HEK293T (cell line): ENCODE data around the gene TNFSF10.

Experiments used
- CTCF ChIA-PET: fragments of 350-600 bp; formaldehyde crosslinking; extraction: SDS; loops from one replicate; lab custom pipeline; 2021; ENCODE audit warnings: antibody characterized with exemption, inconsistent platforms; lab: Yijun Ruan, JAX
- POLR2A ChIA-PET: fragments of 350-600 bp; formaldehyde crosslinking; extraction: SDS; loops from one replicate; lab custom pipeline; 2020; ENCODE audit warnings: antibody characterized with exemption, inconsistent platforms; lab: Yijun Ruan, JAX
- DNase-seq: peaks from one replicate; pipeline ENCODE4 v3.0.0; 2012; ENCODE audit warnings: mixed read lengths; ENCODE audit errors: extremely low spot score
- ARNT ChIP-seq: fragments of 450-650 bp; IDR thresholded peaks from 2 replicates; pipeline ENCODE4 v1.6.1; 2017; ENCODE audit warnings: mild to moderate bottlenecking
- BHLHE40 ChIP-seq: fragments of 450-650 bp; IDR thresholded peaks from 2 replicates; pipeline ENCODE4 v1.6.1; 2016; ENCODE audit warnings: mild to moderate bottlenecking, moderate library complexity, borderline replicate concordance
- CTBP1 ChIP-seq: fragments of 450-650 bp; IDR thresholded peaks from 2 replicates; pipeline ENCODE4 v1.6.1; 2016; ENCODE audit warnings: borderline replicate concordance
- ELF4 ChIP-seq: fragments of 450-650 bp; IDR thresholded peaks from 2 replicates; pipeline ENCODE4 v1.6.1; 2017; ENCODE audit warnings: antibody characterized with exemption
- FOXA1 ChIP-seq: fragments of 450-650 bp; IDR thresholded peaks from 2 replicates; pipeline ENCODE4 v1.6.1; 2016; ENCODE audit warnings: mild to moderate bottlenecking
- FOXK2 ChIP-seq: fragments of 450-650 bp; IDR thresholded peaks from 2 replicates; pipeline ENCODE4 v1.6.1; 2016; ENCODE audit warnings: mild to moderate bottlenecking
- FOXM1 ChIP-seq: fragments of 450-650 bp; IDR thresholded peaks from 2 replicates; pipeline ENCODE4 v1.6.1; 2017; ENCODE audit warnings: mild to moderate bottlenecking, borderline replicate concordance
- HDGF ChIP-seq: fragments of 450-650 bp; IDR thresholded peaks from 2 replicates; pipeline ENCODE4 v1.6.1; 2017; ENCODE audit warnings: antibody characterized with exemption, borderline replicate concordance
- L3MBTL2 ChIP-seq: fragments of 450-650 bp; conservative IDR thresholded peaks from 2 replicates; pipeline ENCODE4 v1.6.1; 2016; ENCODE audit warnings: mild to moderate bottlenecking
- LEF1 ChIP-seq: fragments of 450-650 bp; IDR thresholded peaks from 2 replicates; pipeline ENCODE4 v1.6.1; 2017; ENCODE audit warnings: mild to moderate bottlenecking, borderline replicate concordance
- NFRKB ChIP-seq: fragments of 450-650 bp; IDR thresholded peaks from 2 replicates; pipeline ENCODE4 v1.6.1; 2016; ENCODE audit warnings: mild to moderate bottlenecking, moderate library complexity
- SP1 ChIP-seq: fragments of 450-650 bp; IDR thresholded peaks from 2 replicates; pipeline ENCODE4 v1.6.1; 2017
- SUZ12 ChIP-seq: fragments of 450-650 bp; IDR thresholded peaks from 2 replicates; pipeline ENCODE4 v1.6.1; 2016; ENCODE audit warnings: mild to moderate bottlenecking
- TARDBP ChIP-seq: fragments of 450-650 bp; IDR thresholded peaks from 2 replicates; pipeline ENCODE4 v1.6.1; 2016
- ZNF384 ChIP-seq: fragments of 450-650 bp; IDR thresholded peaks from 2 replicates; pipeline ENCODE4 v1.6.1; 2016
- TF ChIP-seq, protein P1 (sequence below): fragments of 450-650 bp; IDR thresholded peaks from 2 replicates; pipeline ENCODE4 v1.6.1; 2016

The TNFSF10 gene

DNA sequence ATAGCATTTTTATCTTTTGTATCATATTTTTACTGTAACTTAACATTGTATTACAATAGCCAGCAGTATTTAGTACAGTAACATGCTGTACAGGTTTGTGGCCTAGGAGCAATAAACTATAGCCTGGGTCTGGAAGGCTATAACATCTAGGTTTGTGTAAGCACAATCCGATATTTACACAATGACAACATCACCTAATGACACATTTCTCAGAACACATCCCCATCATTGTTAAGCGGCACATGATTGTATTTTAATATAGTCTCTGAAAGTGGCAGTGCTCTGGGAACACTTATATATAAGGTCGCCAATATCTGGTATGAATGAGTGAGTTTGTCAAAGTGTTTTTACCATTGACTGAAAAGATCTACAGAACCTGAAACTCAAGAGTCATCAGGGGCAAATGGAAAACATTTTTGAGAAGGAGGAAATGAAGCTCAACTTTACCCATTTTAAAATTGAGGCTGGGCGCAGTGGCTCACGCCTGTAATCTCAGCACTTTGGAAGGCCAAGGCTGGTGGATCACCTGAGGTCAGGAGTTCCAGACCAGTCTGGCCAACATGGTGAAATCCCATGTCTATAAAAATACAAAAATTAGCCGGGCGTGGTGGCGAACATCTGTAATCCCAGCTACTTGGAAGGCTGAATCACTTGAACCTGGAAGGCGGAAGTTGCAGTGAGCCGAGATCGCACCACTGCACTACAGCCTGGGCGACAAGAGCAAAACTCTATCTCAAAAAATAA, 38.8 kb upstream of the TNFSF10 start:
- no peak for DNase-seq
- POLR2A ChIA-PET = no interaction called here
- CTCF ChIA-PET = interaction anchor here (1.4 kb wide), 1 partner anchor 34 kb away, joined by 5 read pairs; no protein-coding TSS in a partner anchor
- TF ChIP-seq FOXA1 = no peak
- TF ChIP-seq L3MBTL2 = no peak

DNA sequence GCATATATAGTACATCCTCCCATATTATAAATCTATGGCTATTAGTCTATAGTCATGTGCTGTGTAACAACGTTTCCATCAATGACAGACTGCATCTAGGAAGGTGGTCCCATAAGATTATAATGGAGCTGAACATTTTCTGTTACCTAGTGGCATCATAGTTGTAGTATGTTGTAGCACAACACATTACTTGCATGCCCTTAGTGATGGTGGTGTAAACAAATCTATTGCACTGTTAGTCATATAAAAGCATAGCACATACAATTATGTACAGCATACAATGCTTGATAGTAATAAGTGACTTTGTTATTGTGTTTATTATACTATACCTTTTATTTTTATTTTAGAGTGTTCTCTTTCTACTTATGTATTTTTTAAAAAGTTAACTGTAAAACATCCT, 37.4 kb upstream of the TNFSF10 start:
- CTCF ChIA-PET = no interaction called here
- DNase-seq = no peak
- TF ChIP-seq SP1 = no peak
- no peak for TF ChIP-seq L3MBTL2
- TF ChIP-seq NFRKB = no peak
- no peak for TF ChIP-seq FOXK2
- no peak for TF ChIP-seq ELF4
- no peak for TF ChIP-seq SUZ12
- TF ChIP-seq FOXA1 = no peak
- no peak for TF ChIP-seq ARNT
- no peak for TF ChIP-seq CTBP1
- no peak for TF ChIP-seq TARDBP
- TF ChIP-seq HDGF = no peak
- TF ChIP-seq, protein P1, sequence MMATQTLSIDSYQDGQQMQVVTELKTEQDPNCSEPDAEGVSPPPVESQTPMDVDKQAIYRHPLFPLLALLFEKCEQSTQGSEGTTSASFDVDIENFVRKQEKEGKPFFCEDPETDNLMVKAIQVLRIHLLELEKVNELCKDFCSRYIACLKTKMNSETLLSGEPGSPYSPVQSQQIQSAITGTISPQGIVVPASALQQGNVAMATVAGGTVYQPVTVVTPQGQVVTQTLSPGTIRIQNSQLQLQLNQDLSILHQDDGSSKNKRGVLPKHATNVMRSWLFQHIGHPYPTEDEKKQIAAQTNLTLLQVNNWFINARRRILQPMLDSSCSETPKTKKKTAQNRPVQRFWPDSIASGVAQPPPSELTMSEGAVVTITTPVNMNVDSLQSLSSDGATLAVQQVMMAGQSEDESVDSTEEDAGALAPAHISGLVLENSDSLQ = no peak
- TF ChIP-seq ZNF384 = no peak
- TF ChIP-seq BHLHE40 = no peak
- TF ChIP-seq LEF1 = no peak
- POLR2A ChIA-PET = no interaction called here

DNA sequence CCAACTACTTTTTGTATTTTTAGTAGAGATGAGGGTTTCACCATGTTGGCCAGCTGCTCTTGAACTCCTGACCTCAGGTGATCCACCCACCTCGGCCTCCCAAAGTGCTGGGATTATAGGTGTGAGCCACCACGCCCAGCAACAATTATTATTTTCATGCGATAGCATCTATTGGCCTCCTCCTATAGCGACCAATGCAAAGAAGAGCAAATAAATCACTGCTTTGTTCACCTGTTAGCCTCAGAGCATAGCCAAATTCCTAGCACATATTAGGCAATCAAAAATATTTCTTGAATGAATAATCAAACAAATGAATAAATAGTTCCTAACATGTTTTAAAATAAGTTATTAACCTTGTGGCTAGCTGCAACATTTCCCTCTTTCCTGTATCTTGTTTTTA, 36.8 kb upstream of the TNFSF10 start:
- ChIA-PET POLR2A (no interaction called here), CTCF (no interaction called here)
- DNase-seq = no peak
- TF ChIP-seq ARNT (no peak), FOXK2 (no peak), FOXM1 (no peak), TARDBP (no peak), L3MBTL2 (no peak), LEF1 (no peak), SUZ12 (no peak), FOXA1 (no peak), CTBP1 (no peak), ELF4 (no peak), HDGF (no peak), ZNF384 (no peak), BHLHE40 (no peak), SP1 (no peak), NFRKB (no peak)
- TF ChIP-seq, protein P1 = no peak

DNA sequence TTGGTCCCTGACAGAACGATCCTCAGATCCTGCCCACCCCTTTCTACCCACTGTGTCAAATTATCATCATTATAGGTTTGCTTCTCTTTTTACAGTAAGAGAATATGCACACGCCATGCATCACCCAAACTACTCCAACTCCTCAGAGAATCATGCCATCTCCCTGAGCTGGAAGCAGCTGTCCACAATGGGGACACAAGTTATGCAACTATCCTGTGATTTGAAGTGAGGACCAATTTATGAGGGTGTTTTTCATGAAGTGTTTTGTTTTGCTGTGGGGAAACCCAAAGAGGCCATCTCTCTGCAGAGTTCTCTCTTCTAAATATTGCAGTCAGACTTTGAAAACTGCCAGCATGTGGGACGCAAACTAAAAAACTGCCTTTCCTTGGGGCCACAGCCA, 35.8 kb upstream of the TNFSF10 start:
- CTCF ChIA-PET = no interaction called here
- POLR2A ChIA-PET = no interaction called here
- no peak for TF ChIP-seq TARDBP
- TF ChIP-seq, protein P1 = no peak
- DNase-seq = no peak

DNA sequence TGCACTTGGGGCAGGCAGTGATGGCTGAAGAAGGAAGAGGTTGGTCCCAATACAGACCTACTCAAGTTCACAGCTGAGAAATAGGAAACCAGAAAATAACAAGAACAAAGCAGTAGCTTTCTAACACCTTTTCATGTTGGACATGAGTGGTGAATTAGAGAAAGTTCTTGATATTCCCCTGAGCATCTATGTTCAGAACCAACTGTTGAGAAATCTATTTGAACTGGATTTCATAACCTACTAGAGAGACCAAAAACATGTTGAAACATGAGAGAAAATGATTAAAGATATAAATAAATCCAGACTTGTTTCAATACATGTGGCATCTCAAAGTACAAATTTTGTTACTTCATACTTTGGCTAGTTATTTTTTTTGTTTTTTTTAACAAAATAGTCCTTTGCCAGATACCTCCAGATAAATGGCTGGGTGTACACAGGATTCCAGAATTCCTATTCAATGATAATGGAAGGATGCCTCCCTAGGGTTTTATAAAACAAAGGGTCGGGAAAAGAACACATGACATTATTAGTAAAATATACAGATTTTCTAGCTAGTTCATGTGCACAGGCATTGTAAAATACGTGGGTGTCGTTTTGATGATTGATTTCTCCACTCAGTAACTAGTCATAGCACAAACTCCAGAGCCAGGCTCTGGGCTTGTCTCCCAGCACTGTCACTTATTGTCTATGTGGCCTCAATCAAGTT, 34.4 kb upstream of the TNFSF10 start:
- ChIA-PET POLR2A (no interaction called here), CTCF (no interaction called here)
- TF ChIP-seq SUZ12 (no peak), ARNT (no peak), BHLHE40 (no peak), FOXM1 (no peak), LEF1 (no peak), ELF4 (no peak), TARDBP (no peak), CTBP1 (no peak), SP1 (no peak), L3MBTL2 (no peak), NFRKB (no peak), HDGF (no peak), ZNF384 (no peak), FOXA1 (no peak), FOXK2 (no peak)
- TF ChIP-seq, protein P1 = no peak
- no peak for DNase-seq
